ENCODE results near the gene KLHL29. TPM values are rescaled to one million over a fixed set of nuclear protein-coding genes. Genes with fewer than 3 reads are reported as not detected.

The KLHL29 gene
- total RNA-seq, 1 donor from 2014 or later = 15.1 TPM

DNA sequence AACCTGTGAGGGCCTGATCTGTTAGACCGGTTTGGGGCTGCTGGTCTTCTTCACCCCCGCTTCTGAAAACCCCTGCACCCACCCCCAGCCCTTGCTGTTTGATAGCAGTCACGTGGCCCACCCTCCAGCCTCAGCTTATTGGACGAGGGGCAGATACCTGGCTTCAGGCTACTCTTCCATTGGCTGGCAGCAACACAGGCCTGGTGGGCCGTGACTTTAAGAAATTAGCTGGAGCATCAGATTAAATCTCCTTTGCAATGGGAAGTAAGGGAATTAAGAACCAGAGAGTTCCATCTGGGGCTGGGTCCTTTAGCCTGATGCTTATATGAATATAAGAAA is 107.3 kb downstream of the KLHL29 start:
- DNase-seq = no peak
- no peaks in the 10 kb centered on the region for H3K9me3 ChIP-seq
- no peak for ATAC-seq
- H3K27ac ChIP-seq = no peak overlapping the region
- H3K4me1 ChIP-seq = peaks cover 5% of the 10 kb centered on the region
- TF ChIP-seq, protein P1, sequence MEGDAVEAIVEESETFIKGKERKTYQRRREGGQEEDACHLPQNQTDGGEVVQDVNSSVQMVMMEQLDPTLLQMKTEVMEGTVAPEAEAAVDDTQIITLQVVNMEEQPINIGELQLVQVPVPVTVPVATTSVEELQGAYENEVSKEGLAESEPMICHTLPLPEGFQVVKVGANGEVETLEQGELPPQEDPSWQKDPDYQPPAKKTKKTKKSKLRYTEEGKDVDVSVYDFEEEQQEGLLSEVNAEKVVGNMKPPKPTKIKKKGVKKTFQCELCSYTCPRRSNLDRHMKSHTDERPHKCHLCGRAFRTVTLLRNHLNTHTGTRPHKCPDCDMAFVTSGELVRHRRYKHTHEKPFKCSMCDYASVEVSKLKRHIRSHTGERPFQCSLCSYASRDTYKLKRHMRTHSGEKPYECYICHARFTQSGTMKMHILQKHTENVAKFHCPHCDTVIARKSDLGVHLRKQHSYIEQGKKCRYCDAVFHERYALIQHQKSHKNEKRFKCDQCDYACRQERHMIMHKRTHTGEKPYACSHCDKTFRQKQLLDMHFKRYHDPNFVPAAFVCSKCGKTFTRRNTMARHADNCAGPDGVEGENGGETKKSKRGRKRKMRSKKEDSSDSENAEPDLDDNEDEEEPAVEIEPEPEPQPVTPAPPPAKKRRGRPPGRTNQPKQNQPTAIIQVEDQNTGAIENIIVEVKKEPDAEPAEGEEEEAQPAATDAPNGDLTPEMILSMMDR (IDR thresholded peaks at IDR 0.05) = no peak
- intact Hi-C loops (cut with DNase I) = no loop called here
- H3K36me3 ChIP-seq = no peaks in the 10 kb centered on the region
- no peak overlapping the region for H3K4me3 ChIP-seq
- H3K27me3 ChIP-seq = no peaks in the 10 kb centered on the region

DNA sequence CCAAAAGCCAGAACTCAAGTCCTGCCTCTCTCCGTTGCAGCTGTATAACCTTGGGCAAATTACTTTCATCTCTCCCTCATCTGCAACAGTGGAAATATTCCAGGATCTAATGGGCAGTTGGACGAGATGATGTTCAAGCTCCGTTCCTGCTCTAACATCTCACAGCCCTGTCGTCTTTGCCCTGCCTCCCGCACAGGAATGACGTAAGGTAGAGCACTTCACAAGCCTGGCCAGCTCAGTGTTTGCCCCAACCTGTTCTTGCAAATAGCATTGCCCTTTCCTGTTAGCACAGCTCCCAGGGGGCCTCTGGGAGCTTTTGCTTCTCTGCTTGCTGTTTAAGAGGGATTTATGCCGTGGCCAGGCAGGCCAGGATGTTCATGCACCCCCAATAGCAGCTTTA is 107.9 kb downstream of the KLHL29 start:
- DNase-seq (no peak), ATAC-seq (peak; percentile 74)
- Histone ChIP-seq H3K4me3 (no peak overlapping the region), H3K36me3 (no peaks in the 10 kb centered on the region), H3K4me1 (peaks cover 5% of the 10 kb centered on the region), H3K27ac (no peak overlapping the region), H3K9me3 (no peaks in the 10 kb centered on the region), H3K27me3 (no peaks in the 10 kb centered on the region)
- intact Hi-C loops (cut with DNase I) = no loop called here
- TF ChIP-seq, protein P1 (IDR thresholded peaks at IDR 0.05) = no peak

DNA sequence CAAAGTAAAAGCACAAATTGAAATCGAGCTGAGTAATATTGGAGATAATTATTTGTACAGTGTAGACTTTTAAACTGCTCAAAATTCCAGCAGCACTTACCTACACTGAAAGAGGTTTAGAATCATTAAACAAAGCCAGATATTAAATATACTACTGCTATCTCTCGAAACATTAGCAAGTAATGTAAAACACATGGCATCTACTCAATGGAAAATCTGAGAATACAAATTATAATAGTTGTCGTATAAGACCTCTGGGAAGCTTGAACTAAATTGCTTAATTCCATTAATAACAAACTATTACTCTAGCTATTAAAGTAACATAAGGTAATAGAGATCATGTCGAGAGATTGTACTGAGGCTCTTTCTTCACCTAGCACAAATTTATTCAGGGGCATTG is 108.9 kb downstream of the KLHL29 start:
- intact Hi-C loops (cut with DNase I) = no loop called here
- Histone ChIP-seq H3K27me3 (no peaks in the 10 kb centered on the region), H3K9me3 (no peaks in the 10 kb centered on the region), H3K36me3 (no peaks in the 10 kb centered on the region), H3K27ac (no peak overlapping the region), H3K4me1 (peaks cover 12% of the 10 kb centered on the region), H3K4me3 (no peak overlapping the region)
- TF ChIP-seq, protein P1 (IDR thresholded peaks at IDR 0.05) = no peak
- DNase-seq (no peak), ATAC-seq (no peak)

DNA sequence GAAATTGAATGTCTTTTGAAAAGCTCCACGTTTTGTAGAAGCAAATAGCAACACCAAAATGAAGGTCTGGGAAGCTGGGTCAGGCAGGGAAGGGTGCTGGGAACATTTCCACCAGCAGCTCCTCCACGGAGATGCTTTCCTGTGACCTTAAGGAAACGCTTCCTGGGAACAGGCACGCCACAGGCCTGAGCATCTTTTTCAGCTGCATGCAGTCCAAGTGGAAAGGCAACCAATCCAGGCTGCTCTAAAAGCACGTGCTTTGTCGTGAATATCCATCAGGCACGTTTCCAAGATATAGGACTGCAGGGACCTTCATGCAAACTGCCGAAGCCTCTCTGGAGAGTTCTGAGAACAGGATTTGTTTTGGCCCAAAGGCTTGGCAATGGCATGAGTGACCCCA is 109.3 kb downstream of the KLHL29 start:
- Histone ChIP-seq H3K4me3 (no peak overlapping the region), H3K27me3 (no peaks in the 10 kb centered on the region), H3K36me3 (no peaks in the 10 kb centered on the region), H3K9me3 (no peaks in the 10 kb centered on the region), H3K27ac (no peak overlapping the region), H3K4me1 (peaks cover 16% of the 10 kb centered on the region)
- ATAC-seq (no peak), DNase-seq (no peak)
- TF ChIP-seq, protein P1 (IDR thresholded peaks at IDR 0.05) = no peak
- intact Hi-C loops (cut with DNase I) = no loop called here

DNA sequence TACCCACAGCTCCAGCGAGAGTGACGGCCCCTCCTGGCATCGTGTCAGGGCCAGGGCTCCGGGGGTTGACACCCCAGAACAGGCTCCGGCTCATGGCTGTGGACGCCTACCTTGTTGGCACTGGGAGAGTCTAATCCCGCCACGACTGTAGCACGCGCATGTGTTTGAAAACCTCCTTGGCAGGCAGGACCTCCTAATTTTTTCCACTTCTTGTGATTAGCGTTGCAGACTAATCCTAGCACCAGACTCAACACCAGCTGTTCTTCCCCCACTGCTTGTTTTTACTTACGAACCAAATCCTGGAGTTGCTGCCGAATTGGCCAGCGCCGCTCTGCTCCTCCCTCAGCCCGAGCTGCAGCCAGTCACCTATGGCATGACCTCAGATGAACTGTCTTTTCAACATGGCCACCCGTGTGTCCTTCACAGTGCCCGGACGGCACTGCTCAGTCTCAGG is 110.7 kb downstream of the KLHL29 start:
- ATAC-seq = no peak
- peaks cover 20% of the 10 kb centered on the region for H3K4me1 ChIP-seq
- TF ChIP-seq, protein P1 (IDR thresholded peaks at IDR 0.05) = no peak
- peak; percentile 52 for DNase-seq
- H3K27ac ChIP-seq = no peak overlapping the region
- no peaks in the 10 kb centered on the region for H3K9me3 ChIP-seq
- no peaks in the 10 kb centered on the region for H3K27me3 ChIP-seq
- no peaks in the 10 kb centered on the region for H3K36me3 ChIP-seq
- intact Hi-C loops (cut with DNase I) = no loop called here
- H3K4me3 ChIP-seq = no peak overlapping the region

- Histone ChIP-seq H3K4me1 (peaks cover 20% of the 10 kb centered on the region), H3K36me3 (no peaks in the 10 kb centered on the region), H3K4me3 (no peak overlapping the region), H3K9me3 (no peaks in the 10 kb centered on the region), H3K27me3 (no peaks in the 10 kb centered on the region), H3K27ac (no peak overlapping the region)
- intact Hi-C loops (cut with DNase I) = no loop called here
- TF ChIP-seq, protein P1 (IDR thresholded peaks at IDR 0.05) = no peak
- DNase-seq (no peak), ATAC-seq (no peak)
Measured at GRCh38 chr2:23496456-23496855, 111.5 kb downstream of the KLHL29 start.

All from upper lobe of right lung (tissue), 1 donor.